EH (cell line): Measurements from ENCODE around the gene RCVRN.
"Not testable (repeated sequence)": the region's sequence is repeated elsewhere in the genome, so short reads cannot be mapped to it uniquely, and the experiment has no call there.

Experiments
- DNase-seq: peaks from one replicate; pipeline ENCODE4 v3.0.0-alpha.2; 2015; ENCODE audit warnings: low read depth

Gene RCVRN

GRCh38 chr17:9922012-9922848 lies 17.2 kb upstream of the RCVRN start:
- no peak for DNase-seq

- not testable (repeated sequence) for DNase-seq
Observed at GRCh38 chr17:9921216-9921615, 16.1 kb upstream of the RCVRN start.

- no peak for DNase-seq
Observed at GRCh38 chr17:9918804-9919352, 13.8 kb upstream of the RCVRN start.

- no peak for DNase-seq
Observed at GRCh38 chr17:9918352-9918751, 13.3 kb upstream of the RCVRN start.

- DNase-seq, result no peak
Observed at GRCh38 chr17:9917801-9918200, 12.7 kb upstream of the RCVRN start.

GRCh38 chr17:9917131-9917530 lies 12.1 kb upstream of the RCVRN start:
- DNase-seq, result no peak

GRCh38 chr17:9916108-9916507 lies 11.0 kb upstream of the RCVRN start:
- no peak for DNase-seq

GRCh38 chr17:9913476-9913875 lies 8.4 kb upstream of the RCVRN start:
- DNase-seq, result no peak

GRCh38 chr17:9912121-9913099 lies 7.3 kb upstream of the RCVRN start:
- no peak for DNase-seq

- no peak for DNase-seq
Observed at GRCh38 chr17:9911089-9911488, 6.0 kb upstream of the RCVRN start.

GRCh38 chr17:9908649-9909042 lies 3.6 kb upstream of the RCVRN start:
- DNase-seq, result no peak

GRCh38 chr17:9907883-9908648 lies 3.0 kb upstream of the RCVRN start:
- no peak for DNase-seq

- DNase-seq, result no peak
Observed at GRCh38 chr17:9907131-9907530, 2.1 kb upstream of the RCVRN start.

GRCh38 chr17:9906616-9907015 lies 1.5 kb upstream of the RCVRN start:
- DNase-seq, result no peak

GRCh38 chr17:9905902-9906301 lies 831 bp upstream of the RCVRN start:
- DNase-seq, result peak; percentile 15

- no peak for DNase-seq
Observed at GRCh38 chr17:9904277-9905077, 594 bp downstream of the RCVRN start.

GRCh38 chr17:9902120-9902519 lies 3.0 kb downstream of the RCVRN start:
- no peak for DNase-seq

GRCh38 chr17:9900784-9901183 lies 4.3 kb downstream of the RCVRN start:
- DNase-seq, result peak; percentile 80

- peak; percentile 38 for DNase-seq
Observed at GRCh38 chr17:9900044-9900594, 5.0 kb downstream of the RCVRN start.

GRCh38 chr17:9899280-9900043 lies 5.6 kb downstream of the RCVRN start:
- no peak for DNase-seq
